HG03342 (cell line): ENCODE measurements around the gene EDIL3.

Experiments
- ATAC-seq: cut with Tn5 transposase; IDR thresholded peaks from one replicate; pipeline ENCODE4 v1.9.1; 2021; ENCODE audit warnings: mild to moderate bottlenecking, moderate library complexity; ENCODE audit not compliant: unreplicated experiment

EDIL3 gene

DNA sequence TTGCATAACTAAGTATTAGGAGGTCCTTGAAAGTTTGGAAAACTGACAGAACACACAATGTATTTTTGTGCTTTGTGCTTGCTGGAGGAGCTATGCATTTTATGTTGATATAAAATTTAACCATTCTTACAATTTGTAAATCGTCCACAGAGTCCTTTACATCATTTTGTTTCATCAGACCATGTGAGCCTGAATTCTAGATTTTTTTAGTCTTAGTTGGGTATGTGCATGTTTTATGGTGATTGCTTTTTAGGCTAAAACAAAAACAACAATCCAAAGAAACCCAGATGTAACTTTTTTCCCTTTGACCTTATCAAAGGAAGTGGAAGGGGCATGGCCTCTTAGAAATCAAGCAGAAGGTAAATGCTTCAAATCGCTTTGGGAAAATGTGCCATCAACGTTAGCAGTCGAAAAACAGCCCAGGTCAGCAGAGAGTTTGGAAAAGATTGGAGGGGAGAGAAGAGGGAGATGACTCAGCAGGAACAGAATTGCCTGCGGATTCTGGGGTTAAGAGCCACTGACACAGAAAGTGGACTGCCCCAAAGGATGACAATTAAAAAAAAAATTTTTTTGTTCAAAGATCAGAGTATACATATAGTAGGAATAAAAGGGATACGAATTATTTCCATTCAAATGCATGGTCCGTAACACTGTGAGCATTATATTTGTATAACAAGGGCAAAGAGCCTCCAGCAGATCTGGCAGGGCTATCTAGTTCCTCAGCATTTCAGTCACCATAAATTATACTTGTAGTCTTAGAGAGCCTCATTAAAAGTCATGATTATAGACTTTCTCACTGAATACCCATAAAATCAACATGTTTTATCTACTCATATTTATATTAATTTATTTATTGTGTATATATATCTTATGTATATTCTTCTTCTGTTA, 410.5 kb downstream of the EDIL3 start:
- ATAC-seq = no peak

DNA sequence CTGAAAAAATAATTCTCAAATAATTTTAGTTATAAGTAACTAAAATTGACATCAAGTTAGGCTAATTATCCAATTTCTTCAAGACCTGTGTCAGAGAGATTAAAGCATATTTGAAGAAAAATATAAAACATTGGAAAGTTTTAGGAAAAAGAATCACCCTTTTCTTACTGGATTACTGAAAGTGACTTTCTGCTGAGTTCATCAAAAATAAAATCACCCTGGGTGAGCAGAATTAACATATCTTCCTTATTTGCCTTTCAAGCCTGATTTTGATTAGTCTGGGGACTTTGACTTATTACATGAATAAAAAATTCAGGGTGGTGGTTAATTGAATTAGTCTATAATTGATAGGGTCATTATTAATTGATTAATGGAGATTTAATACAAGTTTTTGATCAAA, 411.8 kb downstream of the EDIL3 start:
- no peak for ATAC-seq

DNA sequence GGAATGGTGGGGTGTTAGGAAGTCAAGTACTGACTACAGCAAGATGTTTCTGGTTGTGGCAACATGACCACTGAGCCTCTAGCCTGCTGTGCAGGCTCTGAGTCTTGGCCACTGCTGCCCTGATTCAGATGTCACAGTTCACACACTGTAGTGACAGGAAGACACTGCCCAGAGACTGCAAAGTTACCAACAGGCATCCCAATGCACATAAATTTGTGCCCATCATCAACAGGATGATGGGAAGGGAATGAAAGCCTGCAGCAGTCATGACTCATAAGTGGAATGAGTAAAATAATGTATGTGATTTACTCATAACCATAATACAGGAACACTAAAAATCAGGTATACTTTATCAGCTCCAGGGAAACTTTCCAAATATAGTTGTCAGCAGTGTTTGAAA, 412.4 kb downstream of the EDIL3 start:
- ATAC-seq = no peak

DNA sequence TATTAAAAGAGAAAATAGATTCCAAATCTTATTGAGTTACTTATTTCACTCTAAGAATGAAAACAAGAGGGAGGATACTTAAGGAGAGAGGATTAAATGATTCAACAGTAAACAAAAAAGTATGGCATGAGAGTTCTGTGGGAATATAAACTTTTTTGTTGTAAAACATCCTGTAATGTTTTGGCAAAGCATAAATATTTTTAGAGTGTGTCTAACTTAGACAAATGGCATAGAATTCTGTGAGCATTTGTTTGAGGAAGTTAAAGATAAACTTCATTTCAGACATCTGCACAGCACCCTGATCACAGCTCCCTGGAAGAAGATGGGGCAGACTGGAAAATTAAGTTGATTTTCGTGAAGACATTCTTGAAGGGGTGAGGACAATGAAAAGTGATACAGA, 417.3 kb downstream of the EDIL3 start:
- ATAC-seq = no peak

DNA sequence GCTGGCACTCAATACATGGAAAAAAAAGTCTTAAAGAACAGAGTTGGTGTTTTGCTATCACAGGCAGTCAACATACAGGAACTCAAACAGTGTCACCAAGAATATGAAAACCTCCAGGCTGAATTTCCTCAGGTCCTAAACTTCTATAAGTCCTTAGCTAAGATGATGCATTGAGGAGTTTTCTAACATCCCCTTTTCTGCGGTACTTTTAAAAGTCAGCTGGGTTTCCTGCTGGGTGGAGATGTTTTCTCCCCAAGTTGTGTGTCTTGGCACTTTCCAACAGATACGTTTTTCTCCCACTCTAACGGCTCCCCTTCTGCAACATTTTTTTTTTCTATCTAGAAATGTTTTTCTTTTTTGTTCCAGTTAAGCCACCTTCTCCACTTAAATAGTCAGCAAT, 419.2 kb downstream of the EDIL3 start:
- no peak for ATAC-seq

DNA sequence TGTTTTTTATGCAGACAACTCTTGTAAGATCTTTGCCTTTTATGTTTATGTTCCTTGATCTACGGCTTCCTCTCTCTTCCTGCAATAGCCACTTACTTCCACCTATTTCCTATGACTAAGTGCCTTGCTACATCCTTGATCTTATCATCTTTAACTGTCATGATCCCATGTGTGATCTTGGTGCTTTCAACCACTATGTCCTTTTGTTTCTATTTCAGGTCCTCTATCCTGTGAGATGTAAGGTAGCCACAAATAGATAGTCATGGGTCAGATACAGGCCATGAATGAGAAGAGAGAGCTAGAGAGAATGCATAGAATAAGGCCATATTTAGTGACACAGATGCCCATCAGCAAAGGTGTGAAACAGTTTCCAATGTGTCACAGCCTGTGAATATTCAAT, 420.4 kb downstream of the EDIL3 start:
- no peak for ATAC-seq

DNA sequence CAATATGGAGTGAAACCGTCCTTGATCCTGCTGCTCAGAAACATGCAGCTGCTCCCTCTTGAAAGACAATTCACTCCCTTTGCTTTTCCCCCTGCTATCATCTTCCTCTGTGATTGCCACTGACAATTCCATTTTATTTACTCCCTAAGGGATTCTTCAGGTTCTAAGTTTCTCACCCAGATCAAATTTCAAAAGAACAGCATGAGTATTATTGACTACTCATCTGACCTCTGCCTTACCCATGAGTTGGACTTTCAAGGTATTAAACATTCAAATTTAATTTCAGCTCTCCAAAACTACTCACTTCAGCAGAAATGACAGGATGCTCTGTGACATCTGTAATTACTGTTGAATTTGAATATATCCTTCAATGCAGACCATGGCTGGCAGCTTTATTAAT, 427.5 kb downstream of the EDIL3 start:
- no peak for ATAC-seq

DNA sequence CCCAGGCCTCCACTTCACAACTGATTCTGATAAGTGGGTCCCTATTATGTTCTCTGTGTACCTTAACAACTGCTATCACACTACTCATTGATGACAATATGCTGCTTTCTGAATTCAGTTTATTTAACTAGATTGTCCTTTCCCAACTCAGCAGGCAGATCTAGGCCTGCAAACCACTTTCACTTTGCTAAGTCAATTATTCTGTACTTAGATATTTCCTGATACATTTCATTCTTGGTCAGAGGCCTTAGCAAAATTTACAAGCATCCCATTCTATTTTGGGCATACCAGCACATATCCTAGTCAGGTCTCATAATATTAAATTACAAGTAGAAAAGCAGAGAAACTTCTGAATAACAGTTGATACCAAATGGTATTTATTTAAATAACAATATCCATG, 428.3 kb downstream of the EDIL3 start:
- no peak for ATAC-seq

DNA sequence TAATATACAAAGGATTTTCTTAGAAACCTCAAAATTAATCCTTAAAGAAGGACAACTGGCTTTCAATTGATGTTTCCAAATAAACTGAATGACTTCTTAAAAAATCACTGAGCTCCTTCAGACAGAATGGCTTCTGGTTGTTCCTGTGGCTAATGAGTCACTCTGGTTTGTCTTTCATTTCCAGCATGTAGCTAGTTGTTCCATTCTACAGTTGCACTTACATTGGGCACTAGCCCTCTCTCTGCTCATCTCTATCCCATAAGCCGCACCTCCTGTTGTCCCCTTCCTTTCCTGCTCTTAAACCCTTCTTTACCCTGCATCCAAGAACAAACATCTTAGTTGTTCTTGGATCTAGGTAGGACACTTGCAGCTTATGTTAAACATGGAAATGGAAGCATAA, 428.8 kb downstream of the EDIL3 start:
- ATAC-seq = no peak

DNA sequence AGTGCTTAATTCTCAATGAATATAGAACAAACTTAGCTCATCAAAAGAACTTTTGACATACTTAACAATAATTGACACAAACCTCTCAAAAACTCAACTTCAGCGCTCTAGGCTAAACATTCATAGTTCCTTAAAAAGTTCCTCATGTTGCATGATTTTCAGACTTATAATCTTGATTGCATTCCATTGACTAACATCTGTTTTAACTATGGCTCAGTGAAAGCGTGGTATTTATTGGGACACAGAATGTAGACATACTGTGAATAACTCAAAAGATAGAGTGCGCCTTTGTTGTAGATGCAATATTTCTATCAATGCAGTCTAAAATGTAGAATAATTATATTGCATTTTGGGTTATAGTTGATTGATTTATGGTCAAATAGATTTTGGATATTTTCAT, 436.9 kb downstream of the EDIL3 start:
- ATAC-seq = no peak

DNA sequence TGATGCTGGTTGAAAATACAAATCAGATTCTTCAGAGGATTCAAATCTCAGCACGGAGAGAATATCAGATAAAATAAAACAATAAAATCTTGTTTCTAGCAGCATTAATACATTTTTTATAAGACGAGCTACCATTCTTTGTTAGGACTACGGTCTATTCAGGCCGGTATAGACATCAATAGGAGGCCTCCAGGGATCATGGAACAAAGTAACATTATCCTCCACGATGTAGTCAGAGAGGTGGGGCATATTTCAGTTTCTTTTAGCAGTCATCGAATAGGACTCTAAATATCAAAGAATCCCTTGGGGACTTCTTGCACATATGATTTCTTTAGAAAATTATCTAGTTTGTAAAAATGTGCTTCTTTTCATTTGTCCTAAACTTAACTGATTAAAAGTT, 438.2 kb downstream of the EDIL3 start:
- no peak for ATAC-seq

DNA sequence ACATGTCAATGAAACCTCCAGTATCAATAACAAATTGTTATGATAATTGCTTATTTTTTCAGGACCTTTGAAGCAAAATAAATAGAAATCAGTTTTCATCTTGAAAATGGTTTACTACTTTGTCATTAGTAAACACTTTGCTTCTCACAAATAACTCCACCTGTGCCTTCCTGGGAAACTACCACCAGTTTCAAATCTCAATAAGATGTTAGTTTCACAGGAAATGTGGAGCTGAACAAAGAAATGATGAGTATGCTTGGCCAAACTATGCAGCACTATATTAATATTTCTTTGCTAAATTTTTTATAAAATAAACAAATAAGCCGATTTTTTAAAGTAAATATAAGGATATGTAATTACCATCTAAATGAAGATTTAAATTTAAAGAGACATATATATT, 442.5 kb downstream of the EDIL3 start:
- ATAC-seq = no peak

DNA sequence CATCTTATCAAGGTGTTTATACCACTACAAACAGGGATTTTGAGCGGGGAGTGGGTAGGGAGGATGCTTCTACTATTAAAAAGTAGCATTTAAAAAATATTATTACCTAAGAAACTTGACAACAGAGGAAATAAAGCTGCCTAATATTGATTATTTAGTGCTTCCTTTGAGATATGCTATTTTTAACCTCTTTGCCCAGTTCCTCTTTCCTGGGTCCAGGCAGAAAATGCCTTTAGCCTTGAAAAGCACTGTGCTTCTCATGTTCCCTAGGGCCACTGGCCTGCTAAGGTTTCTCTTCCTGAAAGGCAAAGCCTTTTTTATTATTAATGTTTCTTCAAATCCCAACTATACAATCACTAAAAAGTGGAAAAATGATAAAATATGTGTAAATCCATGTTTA, 446.8 kb downstream of the EDIL3 start:
- no peak for ATAC-seq

DNA sequence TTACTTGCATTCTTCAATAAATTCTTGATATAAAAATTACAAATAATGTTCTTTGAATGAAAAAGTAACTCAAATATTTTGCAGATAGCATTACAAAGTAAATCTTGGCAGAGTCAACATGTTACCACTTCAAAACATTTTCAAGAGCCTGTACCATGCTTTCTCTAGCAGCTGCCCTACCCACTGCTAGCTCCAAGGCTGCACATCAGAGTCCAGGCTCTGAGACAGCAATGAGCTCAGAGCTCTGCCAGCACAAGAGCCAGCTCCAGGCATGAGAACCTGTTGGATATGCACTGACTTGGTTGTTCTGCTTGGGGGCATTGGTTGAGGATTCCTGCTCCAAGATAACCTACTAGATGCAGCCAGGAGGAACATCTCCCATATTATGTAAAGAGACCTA, 452.7 kb downstream of the EDIL3 start:
- ATAC-seq = no peak

DNA sequence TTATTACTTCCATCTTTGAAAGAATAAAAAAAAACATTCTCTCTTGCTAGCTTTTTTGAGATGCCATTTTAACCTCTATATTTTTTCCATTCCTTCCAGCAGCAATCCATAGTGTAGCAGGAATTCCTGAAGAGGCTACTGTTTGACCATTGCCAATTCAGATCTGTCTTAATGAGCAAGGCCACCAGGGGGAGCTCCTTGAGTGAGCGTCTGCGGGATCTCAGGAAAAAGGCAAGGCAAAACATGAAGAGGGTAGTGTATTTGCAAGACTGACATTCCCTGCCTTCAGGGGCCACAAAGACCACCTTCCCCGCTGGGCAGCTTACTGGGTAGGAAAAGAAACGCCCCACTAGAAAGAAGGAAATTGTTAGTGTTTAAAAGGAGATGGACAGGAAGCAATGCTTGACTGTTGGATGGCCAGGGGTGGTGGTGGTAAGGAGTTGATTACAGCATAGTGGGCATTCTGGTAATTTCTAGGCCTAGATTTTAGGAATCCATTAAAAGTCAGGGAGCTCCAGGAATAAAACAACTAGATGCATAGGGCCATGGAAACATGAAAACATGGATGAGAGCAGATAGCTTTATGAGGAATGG, 457.4 kb downstream of the EDIL3 start:
- peak; percentile 84 for ATAC-seq

DNA sequence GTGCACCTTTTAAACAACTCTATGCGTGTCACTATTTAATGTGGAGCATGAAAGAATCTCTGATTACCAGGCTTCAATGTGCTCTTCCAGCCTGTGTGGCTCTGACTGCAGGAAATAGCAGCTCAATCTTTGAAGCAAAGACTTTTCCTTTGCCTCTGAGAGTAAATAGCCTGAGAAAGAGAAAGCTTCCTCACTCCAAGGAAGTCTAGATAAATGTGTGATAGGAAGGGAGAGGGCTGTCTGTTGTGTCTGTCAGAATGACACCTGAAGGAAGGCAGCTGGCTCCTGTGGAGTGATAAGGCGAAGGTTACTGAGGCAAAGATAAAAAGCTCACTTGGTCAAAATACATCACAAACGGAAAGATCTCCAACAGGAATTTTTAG, 458.7 kb downstream of the EDIL3 start:
- ATAC-seq = no peak

DNA sequence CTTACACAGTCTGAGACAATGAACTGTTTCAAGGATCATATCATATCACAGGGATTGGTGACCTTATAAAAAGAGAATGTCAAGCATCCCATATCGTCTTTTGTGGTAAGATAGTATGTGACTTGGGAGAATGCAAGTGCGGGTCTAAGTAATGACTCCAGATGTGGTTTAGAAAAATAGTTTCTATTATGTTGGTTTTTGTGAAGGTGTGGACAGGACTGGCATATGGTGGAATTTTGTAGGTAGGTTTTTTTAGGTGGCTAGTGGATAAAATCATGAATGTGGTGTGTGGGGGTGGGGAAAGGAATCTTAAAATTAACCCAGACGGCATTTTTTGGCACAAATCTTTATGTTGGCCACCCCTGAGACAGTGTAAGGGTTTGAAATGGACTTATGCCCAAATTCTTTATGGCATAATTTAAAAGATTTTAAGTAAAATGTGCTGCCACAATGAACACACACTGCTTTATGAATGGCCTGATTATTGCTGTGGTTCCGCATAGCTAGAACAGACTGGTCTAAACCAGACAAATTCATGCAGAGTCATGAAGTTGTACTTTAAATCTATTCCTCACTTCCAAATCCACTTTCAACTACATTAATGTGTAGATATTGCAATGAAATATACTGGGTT, 459.2 kb downstream of the EDIL3 start:
- no peak for ATAC-seq

DNA sequence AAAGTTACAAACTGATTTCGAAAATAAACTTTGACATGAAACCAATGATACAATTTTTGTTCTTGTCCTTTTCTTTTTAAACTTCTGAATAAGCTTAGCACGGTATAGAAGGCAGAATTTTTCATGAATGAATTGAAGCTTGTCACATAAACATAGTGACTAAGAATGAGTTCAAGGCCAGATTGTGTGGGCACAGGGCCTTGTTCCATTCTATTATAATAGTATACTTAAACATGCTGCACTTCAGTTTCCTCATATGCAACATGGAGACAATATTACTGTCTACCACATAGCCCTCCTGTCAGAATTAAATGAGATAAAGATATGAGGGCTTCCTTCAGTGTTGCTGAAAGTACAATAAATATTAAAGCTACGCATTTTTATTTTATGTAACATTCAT, 459.8 kb downstream of the EDIL3 start:
- no peak for ATAC-seq

DNA sequence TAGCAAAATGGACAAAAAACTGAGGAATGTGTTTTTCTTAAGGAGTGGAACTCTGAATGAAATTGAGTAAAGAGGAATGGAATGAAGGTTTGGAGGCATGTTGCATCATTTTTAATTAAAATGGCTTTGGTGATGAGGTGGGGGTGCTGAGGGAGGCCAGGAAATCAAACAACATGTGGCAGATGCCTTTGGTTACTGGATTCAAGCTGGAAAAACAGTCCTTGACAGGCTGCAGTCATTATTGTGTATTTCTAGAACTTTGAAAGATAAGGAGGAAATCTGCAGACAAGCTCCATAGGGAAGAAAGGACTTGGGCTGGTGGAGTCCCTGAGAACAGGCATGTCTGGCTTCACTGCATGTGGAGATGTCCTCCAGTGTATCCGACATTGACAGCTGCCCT, 460.5 kb downstream of the EDIL3 start:
- ATAC-seq = no peak

DNA sequence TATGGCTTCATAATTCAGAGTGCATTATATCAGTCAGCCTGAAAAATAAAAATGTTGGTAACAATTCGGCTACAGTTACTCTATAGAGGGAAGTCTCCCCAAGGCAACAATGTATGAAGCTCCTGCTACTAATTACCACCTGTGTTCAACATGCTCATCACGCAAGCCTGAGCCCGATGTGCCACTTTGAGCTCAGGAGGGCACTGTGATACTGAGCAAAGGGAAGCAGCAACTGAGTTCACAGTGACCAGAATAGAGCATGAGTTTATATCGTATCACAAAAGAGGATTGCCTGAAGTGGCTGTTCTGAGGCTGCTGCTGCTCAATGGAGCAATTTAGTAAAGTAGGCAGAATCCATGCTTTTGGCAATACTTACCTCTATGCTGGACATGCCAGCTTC, 462.0 kb downstream of the EDIL3 start:
- ATAC-seq = no peak

DNA sequence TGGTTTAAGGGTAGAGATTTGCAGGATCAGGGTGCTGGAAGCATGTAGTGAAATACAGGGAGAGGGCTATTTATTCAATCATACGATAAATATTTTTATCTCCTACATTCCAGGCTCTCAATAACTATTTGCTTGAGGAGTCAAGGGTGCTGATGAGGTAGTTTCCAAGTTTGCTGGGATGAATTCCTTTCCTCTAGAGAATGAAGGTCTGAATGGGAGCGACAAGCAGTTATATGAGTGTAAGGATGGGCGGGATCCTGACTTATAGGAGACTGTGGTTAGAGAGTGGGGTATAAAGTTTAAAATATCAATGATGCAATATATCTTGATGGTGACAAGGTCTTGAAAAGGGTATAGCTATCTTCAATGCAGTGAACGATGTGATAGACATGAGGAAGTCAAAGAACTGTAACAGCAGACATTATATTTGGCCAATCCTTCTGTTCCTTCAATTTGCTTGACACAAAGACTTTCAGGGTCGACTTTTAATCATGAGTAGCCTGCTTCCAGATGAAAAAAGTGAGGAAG, 462.9 kb downstream of the EDIL3 start:
- ATAC-seq = no peak
